HG02571 (cell line): ENCODE results near the gene PLPPR2.
"Not testable (repeated sequence)": the region's sequence is repeated elsewhere in the genome, so short reads cannot be mapped to it uniquely, and the experiment has no call there.

Experiments used
- ATAC-seq: cut with Tn5 transposase; IDR thresholded peaks from one replicate; pipeline ENCODE4 v1.9.1; 2021; ENCODE audit warnings: mild to moderate bottlenecking, moderate library complexity; ENCODE audit not compliant: unreplicated experiment

The PLPPR2 gene

GRCh38 chr19:11367528-11367927 lies 12.3 kb downstream of the PLPPR2 start:
- ATAC-seq = no peak

DNA sequence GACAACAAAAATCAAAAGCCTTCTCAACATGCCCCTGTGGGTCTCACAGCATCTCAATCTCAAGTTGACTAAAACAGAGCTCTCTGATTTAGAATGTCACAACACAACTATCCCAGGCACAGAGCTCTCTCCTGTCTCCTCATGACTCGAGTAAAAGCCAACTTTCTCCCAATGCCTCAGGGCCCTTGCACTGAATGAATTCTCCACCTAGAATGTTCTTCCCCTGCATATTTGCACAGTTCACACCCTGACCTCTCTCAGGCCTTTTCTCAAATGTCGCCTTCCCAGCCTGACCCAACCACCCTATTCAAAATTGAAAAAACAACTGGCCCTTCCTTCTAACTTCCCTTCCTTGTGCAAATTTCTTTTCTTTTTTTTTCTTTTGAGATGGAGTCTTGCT lies 15.5 kb downstream of the PLPPR2 start:
- ATAC-seq = no peak

- no peak for ATAC-seq
Measured at GRCh38 chr19:11373166-11373884, 18.1 kb downstream of the PLPPR2 start.

- no peak for ATAC-seq
Measured at GRCh38 chr19:11373885-11374432, 18.7 kb downstream of the PLPPR2 start.

DNA sequence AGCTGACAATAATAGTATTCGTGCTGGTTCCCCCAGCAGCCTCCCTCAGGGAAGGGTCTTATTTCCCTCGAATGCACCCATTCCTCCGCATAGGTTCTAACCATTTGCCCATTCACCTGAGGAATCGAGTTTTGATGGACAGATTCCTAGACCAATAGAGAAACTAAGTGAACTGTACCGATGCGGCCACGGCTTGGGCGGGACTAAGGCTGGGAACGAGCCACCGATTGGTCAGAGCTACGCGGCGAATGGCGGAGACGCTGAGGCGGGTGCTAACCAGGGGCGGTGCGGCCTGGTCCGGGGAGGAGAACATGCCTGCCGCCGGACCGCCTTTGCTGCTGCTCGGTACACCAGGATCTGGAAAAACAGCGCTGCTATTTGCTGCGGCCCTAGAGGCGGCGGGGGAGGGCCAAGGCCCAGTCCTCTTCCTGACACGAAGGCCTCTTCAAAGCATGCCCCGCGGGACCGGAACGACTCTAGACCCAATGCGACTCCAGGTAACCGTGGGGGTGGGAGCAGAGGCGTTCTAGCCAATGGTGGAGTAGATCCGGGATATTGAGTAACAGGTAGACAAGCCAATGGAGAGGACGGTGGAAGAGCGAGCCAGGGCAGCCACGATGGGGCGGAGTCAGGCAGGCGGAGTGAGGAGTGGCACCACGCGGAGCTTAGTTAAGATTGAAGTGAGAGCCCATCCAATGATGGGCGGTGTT lies 19.4 kb downstream of the PLPPR2 start, which contains the start of gene SWSAP1:
TSS of gene SWSAP1 (plus strand) at position 234 of the 710 bp plus-strand sequence. CDS start at position 249, 15 bp downstream.
- ATAC-seq = peak; percentile 86

DNA sequence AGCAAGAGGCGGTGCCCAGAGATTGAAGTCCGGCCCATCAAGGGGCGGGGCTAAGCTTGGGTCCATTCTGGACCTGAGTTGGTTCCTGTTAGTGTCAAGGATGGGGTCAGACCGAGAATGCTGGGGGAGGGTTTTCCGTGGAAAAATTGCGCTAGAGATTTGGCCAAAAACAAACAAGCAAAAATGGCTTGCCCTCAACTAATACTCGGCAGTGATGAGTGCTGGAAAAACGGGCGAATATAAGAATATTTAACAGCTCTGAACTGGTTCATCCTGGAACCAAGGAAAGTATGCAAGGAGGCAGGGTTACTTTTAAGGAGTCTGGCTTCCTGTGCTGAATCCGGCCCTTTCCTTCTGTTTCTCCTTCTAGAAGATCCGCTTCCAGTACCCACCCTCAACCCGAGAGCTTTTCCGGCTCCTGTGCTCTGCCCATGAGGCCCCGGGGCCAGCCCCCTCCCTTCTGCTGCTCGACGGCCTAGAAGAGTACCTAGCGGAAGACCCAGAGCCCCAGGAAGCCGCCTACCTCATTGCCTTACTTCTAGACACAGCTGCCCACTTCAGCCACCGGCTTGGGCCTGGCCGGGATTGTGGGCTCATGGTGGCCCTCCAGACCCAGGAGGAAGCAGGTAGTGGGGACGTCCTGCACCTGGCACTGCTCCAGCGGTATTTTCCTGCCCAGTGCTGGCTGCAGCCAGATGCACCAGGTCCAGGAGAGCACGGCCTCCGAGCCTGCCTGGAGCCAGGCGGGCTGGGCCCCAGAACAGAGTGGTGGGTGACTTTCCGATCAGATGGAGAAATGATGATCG lies 20.1 kb downstream of the PLPPR2 start:
- ATAC-seq = no peak

DNA sequence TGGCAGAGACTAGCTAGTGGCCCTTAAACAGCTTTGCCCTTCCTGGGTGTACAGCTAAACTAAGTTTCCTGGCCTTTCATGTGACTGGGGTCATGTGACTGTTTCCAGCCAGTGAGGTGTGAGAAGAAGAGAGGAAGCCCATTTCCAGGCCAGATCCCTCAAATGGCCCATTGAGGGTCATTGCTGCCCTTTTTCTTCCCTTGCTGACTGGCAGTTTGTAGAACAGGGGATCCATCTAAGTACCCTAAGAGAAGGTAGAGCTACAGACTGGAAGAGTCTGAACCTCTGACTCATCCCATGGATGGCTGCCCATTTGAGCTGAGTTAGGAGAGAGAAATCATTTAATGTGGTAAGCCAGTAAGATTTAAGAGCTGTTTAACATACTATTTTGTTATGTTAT lies 22.0 kb downstream of the PLPPR2 start:
- no peak for ATAC-seq

DNA sequence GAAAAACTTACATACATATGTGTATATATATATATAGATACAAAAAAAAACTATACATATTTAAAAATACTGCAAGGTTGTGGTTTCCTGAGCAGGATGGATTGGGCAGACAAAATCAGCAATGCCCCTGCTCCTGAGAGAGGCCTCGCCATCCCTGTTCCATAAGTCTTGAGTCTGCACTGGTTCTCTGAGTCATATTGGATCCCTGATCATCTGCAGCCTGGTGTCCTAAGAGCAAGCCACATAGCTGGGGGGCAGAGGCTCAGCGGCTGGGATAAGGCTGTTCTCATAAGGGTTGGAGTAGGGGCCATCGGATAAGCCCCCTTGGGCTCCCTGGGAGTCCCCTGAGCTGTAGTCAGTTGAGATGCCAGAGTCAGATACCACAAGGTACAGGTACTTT lies 22.5 kb downstream of the PLPPR2 start:
- ATAC-seq = no peak

DNA sequence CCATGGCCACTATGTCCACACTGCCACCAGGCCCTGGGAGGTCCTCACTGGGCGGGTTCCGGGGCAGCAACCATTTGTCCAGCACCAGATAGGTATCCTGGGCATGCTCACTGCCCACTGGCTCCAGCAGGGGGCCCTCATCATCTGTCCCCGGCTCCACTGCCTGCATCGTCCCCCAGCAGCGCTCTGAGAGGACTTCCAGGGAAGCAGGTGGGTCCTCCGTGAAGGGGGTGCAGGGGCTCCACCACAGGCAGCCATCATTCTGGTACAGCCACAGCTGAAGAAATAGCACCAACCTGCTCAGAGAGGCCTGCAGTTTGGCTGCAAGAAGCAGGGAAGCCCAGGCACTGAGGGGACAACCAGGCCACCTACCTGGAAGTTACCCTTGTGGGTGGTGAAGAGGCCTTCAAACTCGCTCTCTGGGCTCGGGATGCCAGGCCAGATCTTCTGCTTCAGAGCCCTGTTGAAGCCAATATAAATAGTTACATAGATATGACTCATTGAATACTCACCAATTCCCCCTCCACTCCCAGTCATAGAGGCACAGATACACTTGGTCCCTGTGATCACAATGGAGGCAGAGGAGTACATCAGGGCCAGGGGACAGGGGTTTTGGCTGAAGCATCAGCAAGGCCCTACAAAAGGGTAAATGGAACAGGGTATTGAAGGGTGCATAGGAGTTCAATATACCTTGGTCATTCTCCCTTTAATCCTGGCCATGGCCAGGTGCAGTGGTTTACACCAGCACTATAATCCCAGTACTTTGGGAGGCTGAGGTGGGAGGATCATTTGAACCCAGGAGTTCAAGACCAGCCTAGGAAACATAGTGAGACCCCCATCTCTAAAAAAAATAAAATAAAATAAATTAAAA lies 23.3 kb downstream of the PLPPR2 start:
- ATAC-seq = no peak

DNA sequence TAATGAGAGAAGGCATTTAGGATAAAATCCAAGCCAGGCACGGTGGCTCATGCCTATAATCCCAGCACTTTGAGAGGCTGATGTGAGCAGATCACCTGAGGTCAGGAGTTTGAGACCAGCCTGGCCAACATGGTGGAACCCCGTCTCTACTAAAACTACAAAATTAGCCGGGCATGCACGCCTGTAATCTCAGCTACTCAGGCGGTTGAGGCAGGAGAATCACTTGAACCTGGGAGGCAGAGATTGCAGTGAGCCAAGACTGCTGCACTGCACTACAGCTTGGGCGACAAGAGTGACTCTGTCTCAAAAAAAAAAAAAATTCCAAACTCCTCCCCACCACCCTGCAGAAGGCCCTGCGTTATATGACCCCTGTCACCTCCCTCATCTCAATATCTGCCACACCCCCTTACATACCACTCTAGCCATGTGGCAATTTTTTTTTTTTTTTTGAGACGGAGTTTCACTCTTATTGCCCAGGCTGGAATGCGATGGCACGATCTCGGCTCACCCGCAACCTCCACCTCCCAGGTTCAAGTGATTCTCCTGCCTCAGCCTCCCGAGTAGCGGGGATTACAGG lies 24.1 kb downstream of the PLPPR2 start:
- ATAC-seq = not testable (repeated sequence)

GRCh38 chr19:11379857-11380350 lies 24.7 kb downstream of the PLPPR2 start:
- ATAC-seq = no peak

GRCh38 chr19:11380653-11381537 lies 25.7 kb downstream of the PLPPR2 start:
- ATAC-seq = peak; percentile 72

DNA sequence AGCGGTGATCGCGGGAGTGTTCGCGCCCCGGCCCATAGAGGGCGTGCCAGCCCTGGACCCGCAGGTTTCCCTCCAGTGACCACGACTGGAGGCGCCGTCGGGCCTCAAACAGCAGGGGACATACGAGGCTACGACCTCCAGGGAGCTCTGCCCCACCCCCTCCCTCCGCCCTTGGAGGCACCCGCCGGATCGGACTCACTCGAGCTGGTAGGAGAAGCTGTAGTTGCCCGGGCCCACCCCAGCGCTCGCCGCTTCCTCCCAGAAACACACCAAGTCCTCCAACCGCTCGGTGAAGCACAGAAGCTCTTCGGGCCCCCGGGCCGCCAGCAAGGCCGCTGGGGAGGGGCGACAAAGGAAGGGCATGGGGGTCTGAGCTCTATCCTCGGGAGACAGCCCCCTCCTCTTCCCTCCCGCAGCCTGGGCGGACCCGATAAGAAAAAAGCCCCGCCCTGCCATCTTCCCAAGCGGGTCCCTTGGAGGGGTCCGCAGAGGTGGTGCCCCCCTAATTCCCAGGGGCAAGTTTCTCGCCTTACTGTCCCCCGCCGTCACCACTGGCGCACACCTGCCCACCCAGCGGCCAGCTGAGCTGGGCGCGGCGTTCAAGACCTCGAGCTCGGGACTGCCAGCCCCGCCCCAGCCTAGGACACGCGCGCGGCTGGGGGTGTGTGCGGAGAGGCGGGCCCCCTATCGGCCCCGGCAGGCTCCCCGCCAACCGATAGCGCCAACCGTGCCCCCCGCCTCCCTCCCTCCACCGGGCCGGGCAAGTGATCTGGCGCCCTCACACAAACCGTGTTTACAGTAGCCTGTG lies 27.9 kb downstream of the PLPPR2 start:
- no peak for ATAC-seq

GRCh38 chr19:11383706-11384048 lies 28.4 kb downstream of the PLPPR2 start:
- no peak for ATAC-seq

- no peak for ATAC-seq
Measured at GRCh38 chr19:11384778-11385129, 29.5 kb downstream of the PLPPR2 start.

- no peak for ATAC-seq
Measured at GRCh38 chr19:11387162-11388034, 32.2 kb downstream of the PLPPR2 start.

DNA sequence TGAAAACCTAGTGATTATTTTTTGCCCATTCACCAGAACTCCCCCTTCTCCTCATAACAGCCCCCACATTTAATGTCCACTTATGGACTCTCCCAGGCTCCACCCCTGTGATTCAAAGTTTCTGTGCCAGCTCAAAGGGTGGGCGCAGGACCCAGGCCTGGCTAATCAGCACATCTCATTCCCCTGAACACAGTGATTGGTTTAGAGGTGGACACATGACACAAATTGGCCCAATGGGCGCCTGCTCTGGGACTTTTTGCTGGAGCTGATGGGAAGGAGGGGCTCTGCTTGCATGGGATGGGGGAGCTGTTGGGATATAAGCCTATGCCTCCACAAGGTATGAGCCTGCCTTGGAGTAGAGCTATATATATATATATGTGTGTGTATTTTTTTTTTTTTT lies 35.1 kb downstream of the PLPPR2 start:
- ATAC-seq = no peak
